PC-3 (cell line): ENCODE results near the gene RAB8A.

Experiments
- CTCF ChIP-seq: fragments of 300-600 bp; sonication (generic); conservative IDR thresholded peaks from 2 replicates; pipeline ENCODE4 v1.5.1; 2017; ENCODE audit warnings: antibody characterized with exemption, low read depth, mild to moderate bottlenecking, low read length
- EZH2 ChIP-seq: fragments of 300-600 bp; sonication (generic); IDR thresholded peaks from one replicate; pipeline ENCODE4 v1.6.1; 2017; ENCODE audit warnings: antibody characterized with exemption, mild to moderate bottlenecking, low read length; ENCODE audit not compliant: unreplicated experiment
- EZH2phosphoT487 ChIP-seq: fragments of 300-600 bp; sonication (generic); IDR thresholded peaks from 2 replicates; pipeline ENCODE4 v1.6.1; 2018; ENCODE audit warnings: mild to moderate bottlenecking, antibody characterized with exemption, low read length, borderline replicate concordance

- TF ChIP-seq CTCF, result no peak
- TF ChIP-seq EZH2, result no peak
- TF ChIP-seq EZH2phosphoT487, result no peak
Measured at GRCh38 chr19:16170134-16170533, 58.4 kb downstream of the RAB8A start.
